HG03045 (cell line): Measurements from ENCODE around the gene SCART1.
"Not testable (repeated sequence)": the region's sequence is repeated elsewhere in the genome, so short reads cannot be mapped to it uniquely, and the experiment has no call there.

ENCODE experiments used
- ATAC-seq: cut with Tn5 transposase; IDR thresholded peaks from one replicate; pipeline ENCODE4 v1.9.1; 2021; ENCODE audit warnings: mild to moderate bottlenecking, moderate library complexity; ENCODE audit not compliant: unreplicated experiment

Gene SCART1

GRCh38 chr10:133471300-133472109, 17.8 kb downstream of the SCART1 start:
- ATAC-seq: no peak

GRCh38 chr10:133473270-133473669, 19.5 kb downstream of the SCART1 start:
- no peak for ATAC-seq

GRCh38 chr10:133474027-133474426, 20.3 kb downstream of the SCART1 start:
- ATAC-seq: no peak

GRCh38 chr10:133474665-133475424, 21.1 kb downstream of the SCART1 start:
- no peak for ATAC-seq

- no peak for ATAC-seq
Measured at GRCh38 chr10:133475425-133475734, 21.6 kb downstream of the SCART1 start.

- ATAC-seq: no peak
Measured at GRCh38 chr10:133475821-133476640, 22.3 kb downstream of the SCART1 start.

GRCh38 chr10:133476641-133476990, 22.9 kb downstream of the SCART1 start:
- no peak for ATAC-seq

- ATAC-seq: no peak
Measured at GRCh38 chr10:133481086-133481643, 27.4 kb downstream of the SCART1 start.

- ATAC-seq: no peak
Measured at GRCh38 chr10:133481657-133482056, 27.9 kb downstream of the SCART1 start.

GRCh38 chr10:133484818-133485217, 31.1 kb downstream of the SCART1 start:
- no peak for ATAC-seq

GRCh38 chr10:133487085-133487484, 33.3 kb downstream of the SCART1 start:
- no peak for ATAC-seq

- ATAC-seq: no peak
Measured at GRCh38 chr10:133488354-133488753, 34.6 kb downstream of the SCART1 start.

GRCh38 chr10:133489816-133490588, 36.3 kb downstream of the SCART1 start:
- peak; percentile 66 for ATAC-seq

GRCh38 chr10:133493562-133493961, 39.8 kb downstream of the SCART1 start:
- not testable (repeated sequence) for ATAC-seq

GRCh38 chr10:133497363-133497762, 43.6 kb downstream of the SCART1 start:
- not testable (repeated sequence) for ATAC-seq

- ATAC-seq: not testable (repeated sequence)
Measured at GRCh38 chr10:133499176-133499575, 45.4 kb downstream of the SCART1 start.

GRCh38 chr10:133500897-133501296, 47.2 kb downstream of the SCART1 start:
- not testable (repeated sequence) for ATAC-seq

- no peak for ATAC-seq
Measured at GRCh38 chr10:133509700-133510099, 56.0 kb downstream of the SCART1 start.

GRCh38 chr10:133511408-133511807, 57.7 kb downstream of the SCART1 start:
- no peak for ATAC-seq

GRCh38 chr10:133511907-133512528, 58.3 kb downstream of the SCART1 start:
- ATAC-seq: no peak
